H7 (cell line): ENCODE measurements around the gene SSTR1. TPM values are rescaled to one million over a fixed set of nuclear protein-coding genes. Genes with fewer than 3 reads are reported as not detected.

Experiments
- total RNA-seq: library from RNA; depleted of rRNA; stranded (reverse); fragments of >200 nt; shearing (Covaris generic); gene quantifications from 2 replicates; pipeline ENCODE4 v1.2.3, GENCODE V29; 2014; rRNA removed

Gene SSTR1
- total RNA-seq, 1 experiment from 2014 or later, result 2.0 TPM

Other genes starting within 250 kb of the SSTR1 start
- gene CLEC14A, start 48.2 kb downstream of the SSTR1 start, total RNA-seq, result 0.21 and 0.30 TPM in 2 replicates